Right ventricle myocardium inferior (tissue), 1 donor: Measurements from ENCODE around the gene WSB1. TPM values are rescaled to one million over a fixed set of nuclear protein-coding genes. Genes with fewer than 3 reads are reported as not detected.

ENCODE experiments used
- microRNA-seq: library from miRNA; unstranded; fragments of <30 nt; microRNA quantifications from one replicate; pipeline ENCODE4 v1.2.0, GENCODE V29; 2020
- total RNA-seq: library from RNA; stranded (reverse); fragmentation: NEBNext Ultra II Directional; extraction: Animal tissue kit (Norgen Biotek cat#: 25700); gene quantifications from one replicate; pipeline ENCODE4 v1.2.1, GENCODE V29; 2021
- donor health status: DM: no; HTN: yes; CAD: no; lungs with severe emphysema.

WSB1 gene
- total RNA-seq, 1 donor from 2014 or later = 48.7 TPM

Small RNA genes lying within 50 kb of the gene (microRNA-seq; reads per million reads assigned to microRNA genes)
- not detected for gene MIR4522

Other genes starting within 250 kb of the WSB1 start
- gene KSR1, start 162.3 kb downstream of the WSB1 start, total RNA-seq = 9.5 TPM